GM12878 (cell line): ENCODE data around the gene YBEY. TPM values are rescaled to one million over a fixed set of nuclear protein-coding genes. Genes with fewer than 3 reads are reported as not detected.

Source experiments
- ATAC-seq: fragments of 200-7000 bp; cut with Tn5 transposase; 3 replicates; pipeline ENCODE4 v1.9.1; 2020; ENCODE audit warnings: mild to moderate bottlenecking, moderate library complexity
- BruUV-seq: library from RNA; stranded (reverse); fragments of 400-500 nt; replicated peaks from 2 replicates; lab custom pipeline; 2021; lab: Mats Ljungman, UMichigan
- CTCF ChIA-PET: fragments of 300-600 bp; sonication (Branson Sonifier 250); formaldehyde crosslinking; extraction: SDS; loops from one replicate; lab custom pipeline; 2021; ENCODE audit warnings: inconsistent platforms; lab: Yijun Ruan, JAX
- POLR2A ChIA-PET: fragments of 350-600 bp; formaldehyde crosslinking; extraction: SDS; loops from one replicate; lab custom pipeline; 2021; ENCODE audit warnings: inconsistent platforms; lab: Charles Lee
- RAD21 ChIA-PET: fragments of 300-600 bp; sonication (Branson Sonifier 250); formaldehyde crosslinking; loops from one replicate; lab custom pipeline; 2023; ENCODE audit warnings: antibody characterized with exemption; ENCODE audit not compliant: unreplicated experiment; lab: Charles Lee
- SMC1A ChIA-PET: fragments of 300-600 bp; sonication (Branson Sonifier 250); formaldehyde crosslinking; loops from one replicate; lab custom pipeline; 2023; ENCODE audit not compliant: unreplicated experiment, uncharacterized antibody; lab: Charles Lee
- DNase-seq: peaks from one replicate; pipeline ENCODE4 v3.0.0-alpha.2; 2011; ENCODE audit warnings: low read depth, low spot score
- FAIRE-seq: peaks from 3 replicates; lab custom pipeline; 2011; peaks lifted over from hg19 to GRCh38; lab: Jason Lieb, UNC
- H2AFZ ChIP-seq: 2 replicates; pipeline ENCODE4 v1.6.0; 2011; ENCODE audit warnings: low read depth, low read length, control low read depth; ENCODE audit not compliant: control insufficient read depth
- H3K27ac ChIP-seq: 2 replicates; pipeline ENCODE4 v1.5.1; 2011; ENCODE audit warnings: control low read depth; ENCODE audit not compliant: control insufficient read depth, insufficient read depth
- H3K27me3 ChIP-seq, 2 experiments: replicated peaks in 1 of 2; 2 replicates each; pipeline versions ENCODE4 v1.6.0 to v1.6.1; 2011; ENCODE audit warnings: low read length in 1 of 2; ENCODE audit not compliant: control insufficient read depth in 2 of 2, insufficient read depth in 2 of 2
- H3K36me3 ChIP-seq, 2 experiments: 2 replicates each; pipeline ENCODE4 v1.5.1; 2011; ENCODE audit warnings: low read length in 1 of 2; ENCODE audit not compliant: control insufficient read depth in 2 of 2, insufficient read depth in 2 of 2
- H3K4me1 ChIP-seq: 2 replicates; pipeline ENCODE4 v1.6.1; 2011; ENCODE audit warnings: mild to moderate bottlenecking, low read length, moderate library complexity, mixed read lengths; ENCODE audit not compliant: control insufficient read depth, insufficient read depth
- H3K4me2 ChIP-seq: 2 replicates; pipeline ENCODE4 v1.6.0; 2011; ENCODE audit warnings: control low read depth; ENCODE audit not compliant: control insufficient read depth, insufficient read depth
- H3K4me3 ChIP-seq: fragments of 200-600 bp; sonication (generic); 2 replicates; pipeline ENCODE4 v1.5.1; 2016
- H3K79me2 ChIP-seq: 2 replicates; pipeline ENCODE4 v1.6.0; 2011; ENCODE audit warnings: low read length; ENCODE audit not compliant: control insufficient read depth, insufficient read depth
- H3K9ac ChIP-seq: 2 replicates; pipeline ENCODE4 v1.8.0; 2011; ENCODE audit warnings: low read length, control low read depth, mixed read lengths; ENCODE audit not compliant: control insufficient read depth, insufficient read depth
- H3K9me3 ChIP-seq: replicated peaks from 3 replicates; pipeline ENCODE4 v1.5.1; 2011; ENCODE audit warnings: mild to moderate bottlenecking, low read length; ENCODE audit not compliant: control insufficient read depth, insufficient read depth
- H4K20me1 ChIP-seq: 2 replicates; pipeline ENCODE4 v1.6.0; 2011; ENCODE audit not compliant: control insufficient read depth, insufficient read depth
- E2F4 ChIP-seq: IDR thresholded peaks from 2 replicates; pipeline ENCODE4 v1.6.1; 2012; ENCODE audit warnings: low read depth, low read length, improper control_type of control experiment
- FOXK2 ChIP-seq: fragments of 450-650 bp; IDR thresholded peaks from 2 replicates; pipeline ENCODE4 v1.6.1; 2017; ENCODE audit warnings: mild to moderate bottlenecking, moderate library complexity
- HDGF ChIP-seq: fragments of 450-650 bp; IDR thresholded peaks from 2 replicates; pipeline ENCODE4 v1.6.1; 2016; ENCODE audit warnings: antibody characterized with exemption
- IRF3 ChIP-seq: fragments of 450-650 bp; IDR thresholded peaks from 2 replicates; pipeline ENCODE4 v1.6.1; 2014; ENCODE audit warnings: mild to moderate bottlenecking
- MXI1 ChIP-seq: fragments of 150-350 bp; IDR thresholded peaks from 2 replicates; pipeline ENCODE4 v1.6.1; 2011; ENCODE audit warnings: low read depth, mild to moderate bottlenecking, inconsistent platforms, low read length, improper control_type of control experiment
- MYC ChIP-seq: IDR thresholded peaks from 2 replicates; pipeline ENCODE4 v1.6.1; 2011; ENCODE audit warnings: mild to moderate bottlenecking, low read length, moderate library complexity, inconsistent platforms; ENCODE audit not compliant: insufficient read depth, insufficient replicate concordance, insufficient read length, severe bottlenecking
- POU2F2 ChIP-seq: IDR thresholded peaks from 3 replicates; pipeline ENCODE4 v1.6.1; 2011; ENCODE audit warnings: low read depth, mild to moderate bottlenecking, low read length, borderline replicate concordance
- SIN3A ChIP-seq: IDR thresholded peaks from 2 replicates; pipeline ENCODE4 v1.6.1; 2012; ENCODE audit warnings: low read depth, low read length, improper control_type of control experiment
- SIX5 ChIP-seq: IDR thresholded peaks from 2 replicates; pipeline ENCODE4 v1.6.1; 2011; ENCODE audit warnings: mild to moderate bottlenecking, low read depth, low read length, moderate library complexity; ENCODE audit not compliant: severe bottlenecking
- SMAD1 ChIP-seq: fragments of 450-650 bp; IDR thresholded peaks from 2 replicates; pipeline ENCODE4 v1.6.1; 2018; ENCODE audit warnings: mild to moderate bottlenecking, low read depth; ENCODE audit not compliant: partially characterized antibody
- ZNF207 ChIP-seq: fragments of 450-650 bp; IDR thresholded peaks from 2 replicates; pipeline ENCODE4 v1.6.1; 2014; ENCODE audit warnings: antibody characterized with exemption, mild to moderate bottlenecking, borderline replicate concordance
- ZNF274 ChIP-seq: IDR thresholded peaks from one replicate; pipeline ENCODE4 v1.8.0; 2011; ENCODE audit not compliant: insufficient read length, insufficient read depth
- WGBS: methylation state at CpG from one replicate; pipeline ENCODE4 v1.1.6; 2016; ENCODE audit warnings: low lambda C conversion rate; ENCODE audit not compliant: insufficient replicate concordance, insufficient coverage; ENCODE audit errors: missing lambda C conversion rate; 5-methylcytosine and 5-hydroxymethylcytosine counted together
- in situ Hi-C: fragments of 300-500 bp; cut with MboI; formaldehyde crosslinking; loops from 9 replicates; pipeline ENCODE4 v1.14.3; 2018; ENCODE audit warnings: mixed read lengths
- intact Hi-C: fragments of 100-400 bp; cut with micrococcal nuclease; formaldehyde crosslinking; loops from one replicate; pipeline ENCODE4 v1.14.2; 2022; ENCODE audit not compliant: unreplicated experiment
- polyA plus RNA-seq, 11 experiments: library from polyadenylated mRNA; depleted of rRNA in 4 of 11; unstranded in 6 of 11; stranded (reverse) in 5 of 11; fragments of >200 nt; fragmentation: Nextera tagmentation in 4 of 11; fragmentation: Illumina TruSeq in 1 of 11; extraction: Ambion mirVana in 4 of 11; extraction: Trizol in 1 of 11; gene quantifications; 1 replicate in 1 of 11; 2 replicates in 10 of 11; pipeline versions ENCODE4 v1.2.1 to v1.2.3, GENCODE V29; 2011 to 2016; ENCODE audit warnings: inconsistent platforms in 2 of 11, missing spikeins in 2 of 11, low read depth in 1 of 11
- total RNA-seq, 4 experiments: library from RNA; depleted of rRNA in 3 of 4; stranded (reverse); fragments of >200 nt in 3 of 4; fragmentation: Illumina TruSeq in 1 of 4; extraction: Trizol in 1 of 4; gene quantifications; 2 replicates each; pipeline versions ENCODE4 v1.2.1 to v1.2.3, GENCODE V29; 2013 to 2021
- TF ChIP-seq, protein P1 (sequence below): fragments of 450-650 bp; formaldehyde crosslinking; IDR thresholded peaks from 2 replicates; pipeline ENCODE4 v1.4.0; 2020; ENCODE audit warnings: mild to moderate bottlenecking, moderate library complexity

YBEY gene
- total and polyA plus RNA-seq, 10 of the 15 experiments (the other 5 are each of a cell fraction or from before 2014, with no cell fraction given) = 6.5 to 31.4 (median 18.5) TPM

DNA sequence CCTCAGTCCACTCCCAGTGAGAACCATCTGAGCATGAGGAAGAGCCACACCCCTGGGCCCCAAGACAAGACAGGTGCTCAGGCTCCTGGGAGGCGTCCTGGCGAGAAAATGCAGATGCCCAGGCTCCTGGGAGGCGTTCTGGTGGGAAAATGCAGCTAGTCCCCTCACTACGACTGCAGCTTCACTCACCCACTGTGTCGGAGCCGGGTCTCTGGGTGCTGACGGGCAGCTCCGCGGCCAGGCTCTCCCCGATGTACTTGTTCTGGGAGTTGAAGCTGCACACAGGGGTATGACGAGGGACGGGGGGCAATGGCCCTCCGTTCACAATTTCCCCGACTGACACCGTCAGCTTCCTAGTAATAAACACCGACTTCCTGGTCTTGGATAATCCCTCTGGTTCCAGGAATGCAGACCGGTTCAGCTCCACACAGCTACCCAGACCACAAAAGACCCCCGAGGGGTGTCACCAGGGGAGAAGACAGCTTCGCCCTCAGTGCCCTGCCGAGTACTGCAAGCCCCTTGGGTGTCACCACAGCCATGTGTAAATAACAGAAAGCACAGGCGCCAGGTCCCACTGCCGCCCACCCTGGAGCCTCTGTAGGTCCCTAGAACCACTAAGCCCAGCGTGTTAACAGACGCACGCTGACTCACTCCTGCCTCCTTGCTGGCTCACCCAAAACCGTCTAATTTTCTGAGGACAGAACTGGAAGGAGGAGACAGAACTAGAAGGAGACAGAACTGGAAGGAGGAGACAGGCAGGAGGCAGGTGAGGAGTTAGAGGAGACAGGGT is 20.2 kb upstream of the YBEY start:
- Histone ChIP-seq H3K27me3 (no peaks in the 10 kb centered on the region), H3K27ac (no peak overlapping the region), H3K9me3 (no peaks in the 10 kb centered on the region), H3K4me3 (no peak overlapping the region), H3K4me2 (no peak overlapping the region), H3K9ac (no peak overlapping the region), H3K79me2 (no peaks in the 10 kb centered on the region), H4K20me1 (no peaks in the 10 kb centered on the region), H3K4me1 (no peaks in the 10 kb centered on the region), H3K36me3 (peaks cover 13 to 29% of the 10 kb centered on the region in 2 experiments), H2AFZ (no peak overlapping the region)
- no peak for FAIRE-seq
- in situ Hi-C loops = no loop called here
- TF ChIP-seq E2F4 = no peak
- TF ChIP-seq SIX5 = no peak
- TF ChIP-seq SIN3A = no peak
- TF ChIP-seq IRF3 = no peak
- no peak for TF ChIP-seq POU2F2
- no peak for TF ChIP-seq MYC
- no peak for TF ChIP-seq MXI1
- TF ChIP-seq HDGF = no peak
- TF ChIP-seq, protein P1, sequence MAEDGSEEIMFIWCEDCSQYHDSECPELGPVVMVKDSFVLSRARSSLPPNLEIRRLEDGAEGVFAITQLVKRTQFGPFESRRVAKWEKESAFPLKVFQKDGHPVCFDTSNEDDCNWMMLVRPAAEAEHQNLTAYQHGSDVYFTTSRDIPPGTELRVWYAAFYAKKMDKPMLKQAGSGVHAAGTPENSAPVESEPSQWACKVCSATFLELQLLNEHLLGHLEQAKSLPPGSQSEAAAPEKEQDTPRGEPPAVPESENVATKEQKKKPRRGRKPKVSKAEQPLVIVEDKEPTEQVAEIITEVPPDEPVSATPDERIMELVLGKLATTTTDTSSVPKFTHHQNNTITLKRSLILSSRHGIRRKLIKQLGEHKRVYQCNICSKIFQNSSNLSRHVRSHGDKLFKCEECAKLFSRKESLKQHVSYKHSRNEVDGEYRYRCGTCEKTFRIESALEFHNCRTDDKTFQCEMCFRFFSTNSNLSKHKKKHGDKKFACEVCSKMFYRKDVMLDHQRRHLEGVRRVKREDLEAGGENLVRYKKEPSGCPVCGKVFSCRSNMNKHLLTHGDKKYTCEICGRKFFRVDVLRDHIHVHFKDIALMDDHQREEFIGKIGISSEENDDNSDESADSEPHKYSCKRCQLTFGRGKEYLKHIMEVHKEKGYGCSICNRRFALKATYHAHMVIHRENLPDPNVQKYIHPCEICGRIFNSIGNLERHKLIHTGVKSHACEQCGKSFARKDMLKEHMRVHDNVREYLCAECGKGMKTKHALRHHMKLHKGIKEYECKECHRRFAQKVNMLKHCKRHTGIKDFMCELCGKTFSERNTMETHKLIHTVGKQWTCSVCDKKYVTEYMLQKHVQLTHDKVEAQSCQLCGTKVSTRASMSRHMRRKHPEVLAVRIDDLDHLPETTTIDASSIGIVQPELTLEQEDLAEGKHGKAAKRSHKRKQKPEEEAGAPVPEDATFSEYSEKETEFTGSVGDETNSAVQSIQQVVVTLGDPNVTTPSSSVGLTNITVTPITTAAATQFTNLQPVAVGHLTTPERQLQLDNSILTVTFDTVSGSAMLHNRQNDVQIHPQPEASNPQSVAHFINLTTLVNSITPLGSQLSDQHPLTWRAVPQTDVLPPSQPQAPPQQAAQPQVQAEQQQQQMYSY (CRISPR knock-in tag) = no peak
- no peak for TF ChIP-seq SMAD1
- no peak for TF ChIP-seq FOXK2
- no peak for TF ChIP-seq ZNF274
- no peak for TF ChIP-seq ZNF207
- ChIA-PET SMC1A (no interaction called here), POLR2A (no interaction called here), CTCF (no interaction called here), RAD21 (no interaction called here)
- ATAC-seq = no peak
- DNase-seq = no peak
- no TSS peak for BruUV-seq
- intact Hi-C loops = no loop called here
- WGBS = 91% methylated on average over 26 of the region's 26 CpGs
